Measurements from ENCODE around the gene RPL41.

RPL41 gene

DNA sequence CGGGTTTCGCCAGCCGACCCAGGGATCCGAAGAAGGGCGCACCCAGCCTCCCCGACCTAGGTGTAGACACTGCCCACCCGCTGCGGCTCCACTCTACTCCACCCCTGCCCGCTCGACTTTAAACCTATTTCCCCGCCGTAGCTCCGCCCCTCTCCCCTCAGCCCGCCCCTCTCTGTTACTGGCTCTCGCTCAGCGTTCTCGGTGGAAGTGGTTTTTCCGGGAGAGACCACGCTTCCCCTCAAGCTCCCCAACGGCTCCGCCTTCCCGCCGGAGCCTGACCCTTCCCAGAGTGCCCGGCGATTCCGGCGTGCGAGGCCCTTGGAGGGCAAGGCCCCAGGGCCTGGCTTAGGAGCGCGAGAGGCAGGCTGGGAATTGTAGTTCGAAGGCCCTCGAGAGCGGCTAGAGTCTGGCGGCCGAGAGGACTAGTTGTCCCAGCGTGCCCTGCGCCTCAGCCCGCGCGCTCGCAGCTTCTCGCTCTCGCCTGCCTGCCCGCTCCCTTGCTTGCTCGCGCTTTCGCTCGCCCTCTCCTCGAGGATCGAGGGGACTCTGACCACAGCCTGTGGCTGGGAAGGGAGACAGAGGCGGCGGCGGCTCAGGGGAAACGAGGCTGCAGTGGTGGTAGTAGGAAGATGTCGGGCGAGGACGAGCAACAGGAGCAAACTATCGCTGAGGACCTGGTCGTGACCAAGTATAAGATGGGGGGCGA, 12.2 kb upstream of the RPL41 start, which contains the start of gene PA2G4 (continued):
- TF ChIP-seq ZNF133 (tag by site-specific recombination; IDR thresholded peaks at IDR 0.05) (no peak), KLF7 (tag by site-specific recombination; IDR thresholded peaks at IDR 0.05; ENCODE audit: borderline replicate concordance) (peak; percentile 58; the same call in 1 of the 2 replicates), ZNF184 (tag by site-specific recombination; IDR thresholded peaks at IDR 0.05) (no peak), ZNF837 (tag by site-specific recombination; IDR thresholded peaks at IDR 0.05) (no peak), ZBTB8A (tag by site-specific recombination; IDR thresholded peaks at IDR 0.05) (peak; percentile 88), ZNF433 (tag by site-specific recombination; IDR thresholded peaks at IDR 0.05; ENCODE audit: low read depth) (no peak), ZNF768 (tag by site-specific recombination; IDR thresholded peaks at IDR 0.05) (no peak), ZBTB48 (tag by site-specific recombination; IDR thresholded peaks at IDR 0.05) (peak; percentile 78), KLF9 (tag by site-specific recombination; IDR thresholded peaks at IDR 0.05; ENCODE audit: low read depth) (peak; percentile 50; the same call in 1 of the 2 replicates), ZNF677 (tag by site-specific recombination; IDR thresholded peaks at IDR 0.05) (no peak), ZFP69B (tag by site-specific recombination; IDR thresholded peaks at IDR 0.05) (no peak), ZNF670 (tag by site-specific recombination; IDR thresholded peaks at IDR 0.05; ENCODE audit: low read depth) (no peak), ZNF596 (tag by site-specific recombination; IDR thresholded peaks at IDR 0.05) (0 out of 2 replicates have a peak, but pooled peaks have one; percentile 37), ZNF354C (tag by site-specific recombination; IDR thresholded peaks at IDR 0.05; ENCODE audit: borderline replicate concordance, low read depth) (no peak), GFI1B (tag by site-specific recombination; IDR thresholded peaks at IDR 0.05) (no peak), ZNF560 (tag by site-specific recombination; IDR thresholded peaks at IDR 0.05; ENCODE audit: borderline replicate concordance) (no peak), KLF1 (tag by site-specific recombination; IDR thresholded peaks at IDR 0.05) (peak; percentile 85), ZNF146 (tag by site-specific recombination; IDR thresholded peaks at IDR 0.05) (no peak), ZNF473 (tag by site-specific recombination; IDR thresholded peaks at IDR 0.05) (no peak), ZNF558 (tag by site-specific recombination; IDR thresholded peaks at IDR 0.05) (no peak), KLF16 (tag by site-specific recombination; IDR thresholded peaks at IDR 0.05) (peak; percentile 50; the same call in 1 of the 2 replicates), REPIN1 (tag by site-specific recombination; IDR thresholded peaks at IDR 0.05; ENCODE audit: low read depth) (no peak), ZNF777 (tag by site-specific recombination; IDR thresholded peaks at IDR 0.05; ENCODE audit: borderline replicate concordance) (no peak)
- TF ChIP-seq, protein P1, sequence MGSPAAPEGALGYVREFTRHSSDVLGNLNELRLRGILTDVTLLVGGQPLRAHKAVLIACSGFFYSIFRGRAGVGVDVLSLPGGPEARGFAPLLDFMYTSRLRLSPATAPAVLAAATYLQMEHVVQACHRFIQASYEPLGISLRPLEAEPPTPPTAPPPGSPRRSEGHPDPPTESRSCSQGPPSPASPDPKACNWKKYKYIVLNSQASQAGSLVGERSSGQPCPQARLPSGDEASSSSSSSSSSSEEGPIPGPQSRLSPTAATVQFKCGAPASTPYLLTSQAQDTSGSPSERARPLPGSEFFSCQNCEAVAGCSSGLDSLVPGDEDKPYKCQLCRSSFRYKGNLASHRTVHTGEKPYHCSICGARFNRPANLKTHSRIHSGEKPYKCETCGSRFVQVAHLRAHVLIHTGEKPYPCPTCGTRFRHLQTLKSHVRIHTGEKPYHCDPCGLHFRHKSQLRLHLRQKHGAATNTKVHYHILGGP (tag by site-specific recombination; IDR thresholded peaks at IDR 0.05), result no peak
- TF ChIP-seq, protein P2, sequence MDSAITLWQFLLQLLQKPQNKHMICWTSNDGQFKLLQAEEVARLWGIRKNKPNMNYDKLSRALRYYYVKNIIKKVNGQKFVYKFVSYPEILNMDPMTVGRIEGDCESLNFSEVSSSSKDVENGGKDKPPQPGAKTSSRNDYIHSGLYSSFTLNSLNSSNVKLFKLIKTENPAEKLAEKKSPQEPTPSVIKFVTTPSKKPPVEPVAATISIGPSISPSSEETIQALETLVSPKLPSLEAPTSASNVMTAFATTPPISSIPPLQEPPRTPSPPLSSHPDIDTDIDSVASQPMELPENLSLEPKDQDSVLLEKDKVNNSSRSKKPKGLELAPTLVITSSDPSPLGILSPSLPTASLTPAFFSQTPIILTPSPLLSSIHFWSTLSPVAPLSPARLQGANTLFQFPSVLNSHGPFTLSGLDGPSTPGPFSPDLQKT (IDR thresholded peaks at IDR 0.05; ENCODE audit: borderline replicate concordance, low read depth, low read length), result no peak
- TF ChIP-seq, protein P3, sequence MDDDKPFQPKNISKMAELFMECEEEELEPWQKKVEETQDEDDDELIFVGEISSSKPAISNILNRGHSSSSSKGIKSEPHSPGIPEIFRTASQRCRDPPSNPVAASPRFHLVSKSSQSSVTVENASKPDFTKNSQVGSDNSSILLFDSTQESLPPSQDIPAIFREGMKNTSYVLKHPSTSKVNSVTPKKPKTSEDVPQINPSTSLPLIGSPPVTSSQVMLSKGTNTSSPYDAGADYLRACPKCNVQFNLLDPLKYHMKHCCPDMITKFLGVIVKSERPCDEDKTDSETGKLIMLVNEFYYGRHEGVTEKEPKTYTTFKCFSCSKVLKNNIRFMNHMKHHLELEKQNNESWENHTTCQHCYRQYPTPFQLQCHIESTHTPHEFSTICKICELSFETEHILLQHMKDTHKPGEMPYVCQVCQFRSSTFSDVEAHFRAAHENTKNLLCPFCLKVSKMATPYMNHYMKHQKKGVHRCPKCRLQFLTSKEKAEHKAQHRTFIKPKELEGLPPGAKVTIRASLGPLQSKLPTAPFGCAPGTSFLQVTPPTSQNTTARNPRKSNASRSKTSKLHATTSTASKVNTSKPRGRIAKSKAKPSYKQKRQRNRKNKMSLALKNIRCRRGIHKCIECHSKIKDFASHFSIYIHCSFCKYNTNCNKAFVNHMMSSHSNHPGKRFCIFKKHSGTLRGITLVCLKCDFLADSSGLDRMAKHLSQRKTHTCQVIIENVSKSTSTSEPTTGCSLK (tag by site-specific recombination; IDR thresholded peaks at IDR 0.05), result no peak
- TF ChIP-seq, protein P4, sequence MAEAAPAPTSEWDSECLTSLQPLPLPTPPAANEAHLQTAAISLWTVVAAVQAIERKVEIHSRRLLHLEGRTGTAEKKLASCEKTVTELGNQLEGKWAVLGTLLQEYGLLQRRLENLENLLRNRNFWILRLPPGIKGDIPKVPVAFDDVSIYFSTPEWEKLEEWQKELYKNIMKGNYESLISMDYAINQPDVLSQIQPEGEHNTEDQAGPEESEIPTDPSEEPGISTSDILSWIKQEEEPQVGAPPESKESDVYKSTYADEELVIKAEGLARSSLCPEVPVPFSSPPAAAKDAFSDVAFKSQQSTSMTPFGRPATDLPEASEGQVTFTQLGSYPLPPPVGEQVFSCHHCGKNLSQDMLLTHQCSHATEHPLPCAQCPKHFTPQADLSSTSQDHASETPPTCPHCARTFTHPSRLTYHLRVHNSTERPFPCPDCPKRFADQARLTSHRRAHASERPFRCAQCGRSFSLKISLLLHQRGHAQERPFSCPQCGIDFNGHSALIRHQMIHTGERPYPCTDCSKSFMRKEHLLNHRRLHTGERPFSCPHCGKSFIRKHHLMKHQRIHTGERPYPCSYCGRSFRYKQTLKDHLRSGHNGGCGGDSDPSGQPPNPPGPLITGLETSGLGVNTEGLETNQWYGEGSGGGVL (tag by site-specific recombination; IDR thresholded peaks at IDR 0.05), result peak; percentile 17; the same call in 1 of the 2 replicates
- TF ChIP-seq, protein P5, sequence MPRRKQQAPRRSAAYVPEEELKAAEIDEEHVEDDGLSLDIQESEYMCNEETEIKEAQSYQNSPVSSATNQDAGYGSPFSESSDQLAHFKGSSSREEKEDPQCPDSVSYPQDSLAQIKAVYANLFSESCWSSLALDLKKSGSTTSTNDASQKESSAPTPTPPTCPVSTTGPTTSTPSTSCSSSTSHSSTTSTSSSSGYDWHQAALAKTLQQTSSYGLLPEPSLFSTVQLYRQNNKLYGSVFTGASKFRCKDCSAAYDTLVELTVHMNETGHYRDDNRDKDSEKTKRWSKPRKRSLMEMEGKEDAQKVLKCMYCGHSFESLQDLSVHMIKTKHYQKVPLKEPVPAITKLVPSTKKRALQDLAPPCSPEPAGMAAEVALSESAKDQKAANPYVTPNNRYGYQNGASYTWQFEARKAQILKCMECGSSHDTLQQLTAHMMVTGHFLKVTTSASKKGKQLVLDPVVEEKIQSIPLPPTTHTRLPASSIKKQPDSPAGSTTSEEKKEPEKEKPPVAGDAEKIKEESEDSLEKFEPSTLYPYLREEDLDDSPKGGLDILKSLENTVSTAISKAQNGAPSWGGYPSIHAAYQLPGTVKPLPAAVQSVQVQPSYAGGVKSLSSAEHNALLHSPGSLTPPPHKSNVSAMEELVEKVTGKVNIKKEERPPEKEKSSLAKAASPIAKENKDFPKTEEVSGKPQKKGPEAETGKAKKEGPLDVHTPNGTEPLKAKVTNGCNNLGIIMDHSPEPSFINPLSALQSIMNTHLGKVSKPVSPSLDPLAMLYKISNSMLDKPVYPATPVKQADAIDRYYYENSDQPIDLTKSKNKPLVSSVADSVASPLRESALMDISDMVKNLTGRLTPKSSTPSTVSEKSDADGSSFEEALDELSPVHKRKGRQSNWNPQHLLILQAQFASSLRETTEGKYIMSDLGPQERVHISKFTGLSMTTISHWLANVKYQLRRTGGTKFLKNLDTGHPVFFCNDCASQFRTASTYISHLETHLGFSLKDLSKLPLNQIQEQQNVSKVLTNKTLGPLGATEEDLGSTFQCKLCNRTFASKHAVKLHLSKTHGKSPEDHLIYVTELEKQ (tag by site-specific recombination; IDR thresholded peaks at IDR 0.05; ENCODE audit: borderline replicate concordance), result no peak
- TF ChIP-seq, protein P6, sequence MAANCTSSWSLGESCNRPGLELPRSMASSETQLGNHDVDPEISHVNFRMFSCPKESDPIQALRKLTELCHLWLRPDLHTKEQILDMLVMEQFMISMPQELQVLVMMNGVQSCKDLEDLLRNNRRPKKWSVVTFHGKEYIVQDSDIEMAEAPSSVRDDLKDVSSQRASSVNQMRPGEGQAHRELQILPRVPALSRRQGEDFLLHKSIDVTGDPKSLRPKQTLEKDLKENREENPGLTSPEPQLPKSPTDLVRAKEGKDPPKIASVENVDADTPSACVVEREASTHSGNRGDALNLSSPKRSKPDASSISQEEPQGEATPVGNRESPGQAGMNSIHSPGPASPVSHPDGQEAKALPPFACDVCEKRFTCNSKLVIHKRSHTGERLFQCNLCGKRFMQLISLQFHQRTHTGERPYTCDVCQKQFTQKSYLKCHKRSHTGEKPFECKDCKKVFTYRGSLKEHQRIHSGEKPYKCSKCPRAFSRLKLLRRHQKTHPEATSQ (tag by site-specific recombination; IDR thresholded peaks at IDR 0.05), result no peak

Measured in HEK293 (cell line).